ENCODE results near the gene P2RY2.
A peak's percentile ranks its signal among the peaks of the same experiment; 100 is the strongest.
"Not testable (repeated sequence)": the region's sequence is repeated elsewhere in the genome, so short reads cannot be mapped to it uniquely, and the experiment has no call there.

The P2RY2 gene

GRCh38 chr11:73229321-73229895 lies 11.3 kb downstream of the P2RY2 start:
- DNase-seq = no peak

GRCh38 chr11:73229896-73230875 lies 12.1 kb downstream of the P2RY2 start:
- DNase-seq = no peak

- DNase-seq = no peak
Measured at GRCh38 chr11:73230931-73231330, 12.8 kb downstream of the P2RY2 start.

GRCh38 chr11:73232487-73232886 lies 14.4 kb downstream of the P2RY2 start:
- DNase-seq = not testable (repeated sequence)

- DNase-seq = no peak
Measured at GRCh38 chr11:73233211-73233610, 15.1 kb downstream of the P2RY2 start.

- DNase-seq = no peak
Measured at GRCh38 chr11:73233692-73234470, 15.8 kb downstream of the P2RY2 start.

- no peak for DNase-seq
Measured at GRCh38 chr11:73234471-73235181, 16.5 kb downstream of the P2RY2 start.

GRCh38 chr11:73235236-73235786 lies 17.2 kb downstream of the P2RY2 start:
- no peak for DNase-seq

- no peak for DNase-seq
Measured at GRCh38 chr11:73236205-73236765, 18.2 kb downstream of the P2RY2 start.

- no peak for DNase-seq
Measured at GRCh38 chr11:73236854-73237253, 18.8 kb downstream of the P2RY2 start.

- no peak for DNase-seq
Measured at GRCh38 chr11:73237471-73238290, 19.6 kb downstream of the P2RY2 start.

GRCh38 chr11:73239111-73239521 lies 21.0 kb downstream of the P2RY2 start:
- DNase-seq = no peak

GRCh38 chr11:73239571-73240189 lies 21.6 kb downstream of the P2RY2 start:
- no peak for DNase-seq

- DNase-seq = no peak
Measured at GRCh38 chr11:73240190-73240781, 22.2 kb downstream of the P2RY2 start.

GRCh38 chr11:73241300-73241699 lies 23.2 kb downstream of the P2RY2 start:
- no peak for DNase-seq

- DNase-seq = peak; percentile 86
Measured at GRCh38 chr11:73242251-73243092, 24.4 kb downstream of the P2RY2 start.

GRCh38 chr11:73243093-73243485 lies 25.0 kb downstream of the P2RY2 start:
- DNase-seq = no peak

GRCh38 chr11:73244589-73245240 lies 26.6 kb downstream of the P2RY2 start:
- peak; percentile 71 for DNase-seq

GRCh38 chr11:73245461-73245860 lies 27.4 kb downstream of the P2RY2 start:
- DNase-seq = peak; percentile 18

All from NCI-H146 (cell line).